HFFc6 (cell line): Measurements from ENCODE around the gene SCARB1. TPM values are rescaled to one million over a fixed set of nuclear protein-coding genes. Genes with fewer than 3 reads are reported as not detected.

ENCODE experiments used
- DNase-seq: peaks from one replicate; pipeline ENCODE4 v3.0.0-alpha.2; 2018
- H3K27ac Mint-ChIP-seq: 2 replicates; pipeline ENCODE4 v1.8.0; 2020; ENCODE audit warnings: mild to moderate bottlenecking, mixed read lengths
- H3K27me3 Mint-ChIP-seq: 2 replicates; pipeline ENCODE4 v1.8.0; 2021; ENCODE audit warnings: mild to moderate bottlenecking, moderate library complexity, mixed read lengths; ENCODE audit not compliant: insufficient read depth
- H3K36me3 Mint-ChIP-seq: 2 replicates; pipeline ENCODE4 v1.8.0; 2021; ENCODE audit warnings: low read depth, mixed read lengths
- H3K4me1 Mint-ChIP-seq: 2 replicates; pipeline ENCODE4 v1.8.0; 2020; ENCODE audit warnings: low read depth, mixed read lengths
- H3K4me3 Mint-ChIP-seq: 2 replicates; pipeline ENCODE4 v1.8.0; 2020; ENCODE audit warnings: mild to moderate bottlenecking, moderate library complexity, mixed read lengths
- H3K9me3 Mint-ChIP-seq: 2 replicates; pipeline ENCODE4 v1.8.0; 2020; ENCODE audit warnings: mild to moderate bottlenecking, mixed read lengths
- CTCF ChIP-seq: fragments of 200-600 bp; sonication (generic); IDR thresholded peaks from 2 replicates; pipeline ENCODE4 v1.5.0; 2021; ENCODE audit warnings: antibody characterized with exemption, mild to moderate bottlenecking
- total RNA-seq, 6 experiments: library from RNA; stranded (reverse); fragmentation: NEBNext Ultra II Directional; extraction: Animal tissue kit (Norgen Biotek cat#: 25700); gene quantifications; 2 replicates in 1 of 6; 3 replicates in 5 of 6; pipeline ENCODE4 v1.2.3, GENCODE V29; 2021

SCARB1 gene
- total RNA-seq, 6 experiments from 2014 or later: 34.8 to 46.3 (median 36.8) TPM

GRCh38 chr12:124822218-124822617, 41.4 kb downstream of the SCARB1 start:
- Mint-ChIP-seq H3K4me3 (no peak overlapping the region), H3K27ac (no peak overlapping the region), H3K27me3 (no peaks in the 10 kb centered on the region), H3K36me3 (no peaks in the 10 kb centered on the region), H3K9me3 (no peaks in the 10 kb centered on the region), H3K4me1 (peaks cover 8% of the 10 kb centered on the region; the same call in 1 of the 2 replicates)
- no peak for DNase-seq
- no peak for TF ChIP-seq CTCF

- no peaks in the 10 kb centered on the region for H3K36me3 Mint-ChIP-seq
- DNase-seq: no peak
- no peak overlapping the region for H3K4me3 Mint-ChIP-seq
- H3K4me1 Mint-ChIP-seq: 0 out of 2 replicates have a peak, but pooled peaks cover 4% of the 10 kb centered on the region
- no peaks in the 10 kb centered on the region for H3K27me3 Mint-ChIP-seq
- no peak overlapping the region for H3K27ac Mint-ChIP-seq
- no peaks in the 10 kb centered on the region for H3K9me3 Mint-ChIP-seq
- no peak for TF ChIP-seq CTCF
Observed at GRCh38 chr12:124821252-124822200, 42.1 kb downstream of the SCARB1 start.

- no peaks in the 10 kb centered on the region for H3K9me3 Mint-ChIP-seq
- no peak for DNase-seq
- no peaks in the 10 kb centered on the region for H3K36me3 Mint-ChIP-seq
- peaks cover 2% of the 10 kb centered on the region; the same call in 1 of the 2 replicates for H3K27me3 Mint-ChIP-seq
- no peak overlapping the region for H3K27ac Mint-ChIP-seq
- no peak for TF ChIP-seq CTCF
- H3K4me3 Mint-ChIP-seq: no peak overlapping the region
- 0 out of 2 replicates have a peak, but pooled peaks cover 4% of the 10 kb centered on the region for H3K4me1 Mint-ChIP-seq
Observed at GRCh38 chr12:124820199-124820598, 43.5 kb downstream of the SCARB1 start.

GRCh38 chr12:124819525-124819924, 44.1 kb downstream of the SCARB1 start:
- no peak for DNase-seq
- H3K4me1 Mint-ChIP-seq: 0 out of 2 replicates have a peak, but pooled peaks cover 4% of the 10 kb centered on the region
- peaks cover 4% of the 10 kb centered on the region; the same call in 1 of the 2 replicates for H3K27me3 Mint-ChIP-seq
- no peaks in the 10 kb centered on the region for H3K9me3 Mint-ChIP-seq
- no peak overlapping the region for H3K27ac Mint-ChIP-seq
- no peak overlapping the region for H3K4me3 Mint-ChIP-seq
- H3K36me3 Mint-ChIP-seq: no peaks in the 10 kb centered on the region
- no peak for TF ChIP-seq CTCF

GRCh38 chr12:124819080-124819479, 44.6 kb downstream of the SCARB1 start:
- H3K27ac Mint-ChIP-seq: no peak overlapping the region

More at GRCh38 chr12:124819080-124819479, 44.6 kb downstream of the SCARB1 start:
- Mint-ChIP-seq H3K36me3 (0 out of 2 replicates have a peak, but pooled peaks cover under 1% of the 10 kb centered on the region), H3K4me3 (no peak overlapping the region), H3K9me3 (no peaks in the 10 kb centered on the region), H3K27me3 (peaks cover 4% of the 10 kb centered on the region; the same call in 1 of the 2 replicates), H3K4me1 (no peaks in the 10 kb centered on the region)
- TF ChIP-seq CTCF: no peak
- DNase-seq: no peak
